Neural cell (in vitro differentiated cells): ENCODE data around the gene PGA3.
"Not testable (repeated sequence)": the region's sequence is repeated elsewhere in the genome, so short reads cannot be mapped to it uniquely, and the experiment has no call there.

Source experiments
- CTCF ChIP-seq: fragments of 450-650 bp; IDR thresholded peaks from 2 replicates; pipeline ENCODE4 v1.5.1; 2014; ENCODE audit warnings: antibody characterized with exemption, mild to moderate bottlenecking, moderate library complexity; ENCODE audit not compliant: poor library complexity, severe bottlenecking
- EP300 ChIP-seq: fragments of 450-650 bp; conservative IDR thresholded peaks from 2 replicates; pipeline ENCODE4 v1.6.1; 2014; ENCODE audit warnings: antibody characterized with exemption, mild to moderate bottlenecking, moderate library complexity; ENCODE audit not compliant: poor library complexity, severe bottlenecking
- EZH2 ChIP-seq: fragments of 200-600, 300-800 bp; shearing (Covaris generic), sonication (generic); IDR thresholded peaks from 2 replicates; pipeline ENCODE4 v1.6.1; 2014; ENCODE audit warnings: antibody characterized with exemption, low read length, borderline replicate concordance, mild to moderate bottlenecking; ENCODE audit not compliant: insufficient read depth, poor library complexity, severe bottlenecking
- MXI1 ChIP-seq: fragments of 450-650 bp; conservative IDR thresholded peaks from 2 replicates; pipeline ENCODE4 v1.6.1; 2014; ENCODE audit warnings: antibody characterized with exemption, mild to moderate bottlenecking; ENCODE audit not compliant: poor library complexity, severe bottlenecking
- POLR2AphosphoS5 ChIP-seq: IDR thresholded peaks from 2 replicates; pipeline ENCODE4 v1.6.1; 2012
- RAD21 ChIP-seq: fragments of 450-650 bp; conservative IDR thresholded peaks from 2 replicates; pipeline ENCODE4 v1.6.1; 2014; ENCODE audit warnings: antibody characterized with exemption, mild to moderate bottlenecking, moderate library complexity
- REST ChIP-seq: IDR thresholded peaks from 2 replicates; pipeline ENCODE4 v1.6.1; 2012; ENCODE audit warnings: borderline replicate concordance
- SMC3 ChIP-seq: fragments of 450-650 bp; conservative IDR thresholded peaks from 2 replicates; pipeline ENCODE4 v1.6.1; 2014; ENCODE audit warnings: antibody characterized with exemption, mild to moderate bottlenecking, moderate library complexity; ENCODE audit not compliant: poor library complexity
- TAF1 ChIP-seq: IDR thresholded peaks from 2 replicates; pipeline ENCODE4 v1.6.1; 2012; ENCODE audit warnings: low read depth

- not testable (repeated sequence) for TF ChIP-seq CTCF, TAF1, EZH2, MXI1, EP300, RAD21, SMC3, REST, POLR2AphosphoS5
Observed at GRCh38 chr11:61241526-61241925, 38.2 kb downstream of the PGA3 start.
